SU-DHL-6 (cell line): ENCODE measurements around the gene EGFL7.

Experiments used
- H2AFZ ChIP-seq: fragments of 200-600 bp; sonication (generic); 2 replicates; pipeline ENCODE4 v1.6.1; 2014; ENCODE audit warnings: low read depth, mild to moderate bottlenecking, moderate library complexity, mixed read lengths, antibody characterized with exemption, low read length; ENCODE audit not compliant: severe bottlenecking
- H3F3A ChIP-seq: fragments of 200-600 bp; shearing (Covaris generic); 2 replicates; pipeline ENCODE4 v1.6.0; 2016; ENCODE audit warnings: antibody characterized with exemption, mild to moderate bottlenecking; ENCODE audit not compliant: insufficient read depth
- H3K27ac ChIP-seq: fragments of 200-600 bp; sonication (generic); 2 replicates; pipeline ENCODE4 v1.5.1; 2016; ENCODE audit warnings: low read depth, mild to moderate bottlenecking, low read length, moderate library complexity, mixed read lengths
- H3K27me3 ChIP-seq: fragments of 200-600 bp; sonication (generic), shearing (Covaris generic); 2 replicates; pipeline ENCODE4 v1.6.0; 2014; ENCODE audit warnings: mild to moderate bottlenecking, low read length
- H3K36me3 ChIP-seq: fragments of 200-600 bp; sonication (generic); 2 replicates; pipeline ENCODE4 v1.6.1; 2014; ENCODE audit warnings: mild to moderate bottlenecking, low read length, mixed read lengths
- H3K4me2 ChIP-seq: fragments of 300-600, 200-600 bp; shearing (Covaris generic), sonication (generic); 2 replicates; pipeline ENCODE4 v1.6.0; 2014; ENCODE audit warnings: low read length, low read depth, mild to moderate bottlenecking; ENCODE audit not compliant: poor library complexity, severe bottlenecking
- H3K4me3 ChIP-seq: fragments of 200-600 bp; sonication (generic); 2 replicates; pipeline ENCODE4 v1.5.1; 2014; ENCODE audit warnings: antibody characterized with exemption, low read length, mild to moderate bottlenecking, mixed read lengths; ENCODE audit not compliant: insufficient read depth, poor library complexity, severe bottlenecking
- H3K79me2 ChIP-seq: fragments of 200-600 bp; sonication (generic); 2 replicates; pipeline ENCODE4 v1.6.1; 2014; ENCODE audit warnings: mild to moderate bottlenecking, low read length, moderate library complexity; ENCODE audit not compliant: insufficient read depth
- H3K9ac ChIP-seq: fragments of 200-600 bp; sonication (generic); 2 replicates; pipeline ENCODE4 v1.7.0; 2014; ENCODE audit warnings: mild to moderate bottlenecking, low read length
- H3K9me2 ChIP-seq: fragments of 200-600 bp; sonication (generic); replicated peaks from 2 replicates; pipeline ENCODE4 v1.6.1; 2014; ENCODE audit warnings: low read length; ENCODE audit not compliant: insufficient read depth
- H3K9me3 ChIP-seq: fragments of 200-600 bp; sonication (generic); 2 replicates; pipeline ENCODE4 v1.6.1; 2014; ENCODE audit warnings: low read length, mixed read lengths; ENCODE audit not compliant: insufficient read depth
- H4K20me1 ChIP-seq: fragments of 200-600 bp; sonication (generic); 2 replicates; pipeline ENCODE4 v1.6.1; 2014; ENCODE audit warnings: low read depth, mild to moderate bottlenecking, antibody characterized with exemption, low read length, moderate library complexity, mixed read lengths
- CTCF ChIP-seq: fragments of 200-600 bp; sonication (generic); IDR thresholded peaks from one replicate; pipeline ENCODE4 v1.5.1; 2017; ENCODE audit warnings: antibody characterized with exemption, mild to moderate bottlenecking, low read length, moderate library complexity; ENCODE audit not compliant: insufficient read depth, poor library complexity, severe bottlenecking
- EZH2phosphoT487 ChIP-seq: fragments of 200-600 bp; sonication (generic), shearing (Covaris generic); conservative IDR thresholded peaks from 2 replicates; pipeline ENCODE4 v1.6.1; 2018; ENCODE audit warnings: mild to moderate bottlenecking, antibody characterized with exemption, low read length, moderate library complexity, mixed read lengths

Gene EGFL7

GRCh38 chr9:136623842-136624183 is 38.9 kb upstream of the EGFL7 start:
- no peaks in the 10 kb centered on the region for H3K9me2 ChIP-seq
- no peaks in the 10 kb centered on the region for H3K36me3 ChIP-seq
- H2AFZ ChIP-seq = no peak overlapping the region
- no peak overlapping the region for H3K9ac ChIP-seq
- no peaks in the 10 kb centered on the region for H3K79me2 ChIP-seq
- no peaks in the 10 kb centered on the region for H3K27me3 ChIP-seq
- H3K4me3 ChIP-seq = no peak overlapping the region
- no peaks in the 10 kb centered on the region for H3F3A ChIP-seq
- no peaks in the 10 kb centered on the region for H3K9me3 ChIP-seq
- no peak for TF ChIP-seq CTCF
- TF ChIP-seq EZH2phosphoT487 = no peak
- no peak overlapping the region for H3K27ac ChIP-seq
- H3K4me2 ChIP-seq = no peak overlapping the region
- no peaks in the 10 kb centered on the region for H4K20me1 ChIP-seq

- Histone ChIP-seq H3K27ac (no peak overlapping the region), H3K27me3 (no peaks in the 10 kb centered on the region), H3K36me3 (no peaks in the 10 kb centered on the region), H3K4me3 (no peak overlapping the region), H2AFZ (no peak overlapping the region), H3K9me2 (no peaks in the 10 kb centered on the region), H3K9ac (no peak overlapping the region), H3K4me2 (no peak overlapping the region), H3F3A (no peaks in the 10 kb centered on the region), H4K20me1 (no peaks in the 10 kb centered on the region), H3K79me2 (no peaks in the 10 kb centered on the region), H3K9me3 (no peaks in the 10 kb centered on the region)
- TF ChIP-seq EZH2phosphoT487 = no peak
- no peak for TF ChIP-seq CTCF
Measured at GRCh38 chr9:136624184-136624951, 38.3 kb upstream of the EGFL7 start.

- no peak overlapping the region for H3K4me2 ChIP-seq
- H3K27me3 ChIP-seq = no peaks in the 10 kb centered on the region
- TF ChIP-seq CTCF (no peak), EZH2phosphoT487 (no peak)
- H3F3A ChIP-seq = no peaks in the 10 kb centered on the region
- H3K36me3 ChIP-seq = no peaks in the 10 kb centered on the region
- H3K9ac ChIP-seq = no peak overlapping the region
- H3K4me3 ChIP-seq = no peak overlapping the region
- no peaks in the 10 kb centered on the region for H4K20me1 ChIP-seq
- H2AFZ ChIP-seq = no peak overlapping the region
- no peak overlapping the region for H3K27ac ChIP-seq
- H3K79me2 ChIP-seq = no peaks in the 10 kb centered on the region
- no peaks in the 10 kb centered on the region for H3K9me3 ChIP-seq
- no peaks in the 10 kb centered on the region for H3K9me2 ChIP-seq
Measured at GRCh38 chr9:136625101-136626065, 37.3 kb upstream of the EGFL7 start.
